ENCODE results near the gene GXYLT1. TPM values are rescaled to one million over a fixed set of nuclear protein-coding genes. Genes with fewer than 3 reads are reported as not detected.

GXYLT1 gene
- total RNA-seq, 4 donors from 2014 or later = 11.3 to 36.2 (median 15.5) TPM

GRCh38 chr12:42140901-42141300 is 3.8 kb downstream of the GXYLT1 start:
- H3K27ac ChIP-seq = no peak overlapping the region
- intact Hi-C loops (cut with DNase I; ENCODE audit: low total_unique reads) = no loop called here

GRCh38 chr12:42135259-42135814 is 9.3 kb downstream of the GXYLT1 start:
- no peaks in the 10 kb centered on the region for H3K27me3 ChIP-seq
- H3K4me1 ChIP-seq = no peaks in the 10 kb centered on the region
- no peak for DNase-seq
- H3K27ac ChIP-seq = no peak overlapping the region
- H3K4me3 ChIP-seq = no peak overlapping the region
- no peaks in the 10 kb centered on the region for H3K36me3 ChIP-seq
- H3K9me3 ChIP-seq = no peaks in the 10 kb centered on the region
- TF ChIP-seq, protein P1, sequence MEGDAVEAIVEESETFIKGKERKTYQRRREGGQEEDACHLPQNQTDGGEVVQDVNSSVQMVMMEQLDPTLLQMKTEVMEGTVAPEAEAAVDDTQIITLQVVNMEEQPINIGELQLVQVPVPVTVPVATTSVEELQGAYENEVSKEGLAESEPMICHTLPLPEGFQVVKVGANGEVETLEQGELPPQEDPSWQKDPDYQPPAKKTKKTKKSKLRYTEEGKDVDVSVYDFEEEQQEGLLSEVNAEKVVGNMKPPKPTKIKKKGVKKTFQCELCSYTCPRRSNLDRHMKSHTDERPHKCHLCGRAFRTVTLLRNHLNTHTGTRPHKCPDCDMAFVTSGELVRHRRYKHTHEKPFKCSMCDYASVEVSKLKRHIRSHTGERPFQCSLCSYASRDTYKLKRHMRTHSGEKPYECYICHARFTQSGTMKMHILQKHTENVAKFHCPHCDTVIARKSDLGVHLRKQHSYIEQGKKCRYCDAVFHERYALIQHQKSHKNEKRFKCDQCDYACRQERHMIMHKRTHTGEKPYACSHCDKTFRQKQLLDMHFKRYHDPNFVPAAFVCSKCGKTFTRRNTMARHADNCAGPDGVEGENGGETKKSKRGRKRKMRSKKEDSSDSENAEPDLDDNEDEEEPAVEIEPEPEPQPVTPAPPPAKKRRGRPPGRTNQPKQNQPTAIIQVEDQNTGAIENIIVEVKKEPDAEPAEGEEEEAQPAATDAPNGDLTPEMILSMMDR (IDR thresholded peaks at IDR 0.05) = no peak
- TF ChIP-seq POLR2A (IDR thresholded peaks at IDR 0.05) = no peak
- intact Hi-C loops (cut with DNase I; ENCODE audit: low total_unique reads) = no loop called here

More at GRCh38 chr12:42140901-42141300, 3.8 kb downstream of the GXYLT1 start:
- no peaks in the 10 kb centered on the region for H3K9me3 ChIP-seq
- no peaks in the 10 kb centered on the region for H3K27me3 ChIP-seq
- TF ChIP-seq, protein P1 (IDR thresholded peaks at IDR 0.05) = no peak
- no peak for TF ChIP-seq POLR2A (IDR thresholded peaks at IDR 0.05)
- H3K36me3 ChIP-seq = no peaks in the 10 kb centered on the region
- no peak for DNase-seq
- H3K4me3 ChIP-seq = no peak overlapping the region
- no peaks in the 10 kb centered on the region for H3K4me1 ChIP-seq

DNA sequence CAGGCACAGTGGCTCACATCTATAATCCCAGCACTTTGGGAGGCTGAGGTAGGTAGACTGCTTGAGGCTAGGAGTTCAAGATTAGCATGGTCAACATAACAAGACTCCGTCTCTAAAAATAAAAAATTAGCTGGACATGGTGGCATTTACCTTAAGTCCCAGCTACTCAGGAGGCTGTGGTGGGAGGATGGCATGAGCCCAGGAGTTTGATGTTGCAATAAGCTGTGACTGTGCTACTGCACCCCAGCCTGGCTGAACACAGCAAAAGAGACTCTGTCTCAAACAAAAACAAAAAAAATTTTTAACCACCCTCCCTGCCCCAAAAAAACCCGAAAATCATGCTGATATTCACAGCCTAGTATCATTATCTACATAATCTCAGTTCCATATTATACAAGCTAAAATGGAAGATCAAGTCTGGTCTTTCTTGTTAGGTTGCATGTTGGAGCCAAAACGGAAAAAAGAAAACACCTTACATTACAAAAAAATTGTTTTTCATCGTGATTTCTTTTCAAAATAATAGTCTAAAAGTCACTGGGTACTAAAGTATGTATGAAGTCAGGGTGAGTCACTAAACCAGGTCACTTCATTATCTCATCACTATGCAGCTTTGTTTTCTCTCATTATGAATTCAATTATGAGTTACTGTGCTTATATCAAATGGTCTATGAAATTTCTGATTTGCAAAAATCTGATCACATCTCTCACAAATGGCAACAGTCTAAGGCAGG is 13.8 kb downstream of the GXYLT1 start:
- intact Hi-C loops (cut with DNase I; ENCODE audit: low total_unique reads) = no loop called here
- TF ChIP-seq, protein P1 (IDR thresholded peaks at IDR 0.05) = no peak
- no peak for TF ChIP-seq POLR2A (IDR thresholded peaks at IDR 0.05)
- peak; percentile 36 to 40 for DNase-seq
- Histone ChIP-seq H3K9me3 (no peaks in the 10 kb centered on the region), H3K4me1 (no peaks in the 10 kb centered on the region), H3K36me3 (no peaks in the 10 kb centered on the region), H3K4me3 (no peak overlapping the region), H3K27ac (no peak overlapping the region), H3K27me3 (no peaks in the 10 kb centered on the region)

DNA sequence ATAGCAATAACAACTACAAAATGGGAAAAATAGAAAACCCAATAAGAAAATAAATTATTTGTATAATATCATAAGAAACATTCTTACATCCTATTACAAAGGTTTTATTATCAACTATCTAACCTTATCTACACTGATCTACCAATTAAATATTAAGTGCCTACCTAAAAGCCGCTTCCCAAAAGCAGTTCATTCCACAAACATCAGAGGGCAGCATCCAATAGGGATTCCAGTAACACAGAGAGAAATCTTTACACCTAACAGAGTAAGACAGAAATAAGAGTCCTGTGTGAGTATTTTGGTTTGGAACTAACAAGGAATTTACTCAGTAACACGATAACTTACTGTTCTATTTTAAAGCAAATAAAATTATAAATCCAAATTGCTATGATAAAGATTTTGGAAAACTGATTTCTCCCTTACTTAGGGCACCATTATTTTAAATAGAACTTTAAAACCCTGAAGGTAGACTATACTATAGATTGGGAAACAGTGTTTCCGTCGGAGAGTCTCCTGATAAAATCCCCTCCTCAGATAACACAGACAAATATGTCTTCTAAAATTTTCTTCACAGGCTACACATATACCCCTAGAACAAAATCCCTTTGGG is 15.0 kb downstream of the GXYLT1 start:
- H3K27me3 ChIP-seq = no peaks in the 10 kb centered on the region
- peak in 1 of 2 donors; percentile 40 for DNase-seq
- H3K36me3 ChIP-seq = no peaks in the 10 kb centered on the region
- intact Hi-C loops (cut with DNase I; ENCODE audit: low total_unique reads) = loop anchor here (5.0 kb wide), 1 partner anchor 203 kb away; no protein-coding TSS in a partner anchor
- no peaks in the 10 kb centered on the region for H3K4me1 ChIP-seq
- no peak overlapping the region for H3K4me3 ChIP-seq
- no peaks in the 10 kb centered on the region for H3K9me3 ChIP-seq
- TF ChIP-seq, protein P1 (IDR thresholded peaks at IDR 0.05) = peak; percentile 79 to 89 (median 86)
- no peak for TF ChIP-seq POLR2A (IDR thresholded peaks at IDR 0.05)
- H3K27ac ChIP-seq = no peak overlapping the region

- H3K27ac ChIP-seq = no peak overlapping the region
- H3K4me1 ChIP-seq = no peaks in the 10 kb centered on the region
- H3K27me3 ChIP-seq = no peaks in the 10 kb centered on the region
- no peak for TF ChIP-seq POLR2A (IDR thresholded peaks at IDR 0.05)
- TF ChIP-seq, protein P1 (IDR thresholded peaks at IDR 0.05) = no peak
- no peak for DNase-seq
- no peaks in the 10 kb centered on the region for H3K36me3 ChIP-seq
- intact Hi-C loops (cut with DNase I; ENCODE audit: low total_unique reads) = loop anchor here (5.0 kb wide), 1 partner anchor 203 kb away; no protein-coding TSS in a partner anchor
- no peak overlapping the region for H3K4me3 ChIP-seq
- no peaks in the 10 kb centered on the region for H3K9me3 ChIP-seq
Observed at GRCh38 chr12:42128888-42129287, 15.8 kb downstream of the GXYLT1 start.
